GM12872 (cell line): Measurements from ENCODE around the gene OR1F1.

Source experiments
- TF ChIP-seq, protein P1 (sequence below): IDR thresholded peaks from 3 replicates; pipeline ENCODE4 v1.5.1; 2011; ENCODE audit warnings: low read depth, mild to moderate bottlenecking, low read length, moderate library complexity; ENCODE audit not compliant: insufficient read depth

The OR1F1 gene

DNA sequence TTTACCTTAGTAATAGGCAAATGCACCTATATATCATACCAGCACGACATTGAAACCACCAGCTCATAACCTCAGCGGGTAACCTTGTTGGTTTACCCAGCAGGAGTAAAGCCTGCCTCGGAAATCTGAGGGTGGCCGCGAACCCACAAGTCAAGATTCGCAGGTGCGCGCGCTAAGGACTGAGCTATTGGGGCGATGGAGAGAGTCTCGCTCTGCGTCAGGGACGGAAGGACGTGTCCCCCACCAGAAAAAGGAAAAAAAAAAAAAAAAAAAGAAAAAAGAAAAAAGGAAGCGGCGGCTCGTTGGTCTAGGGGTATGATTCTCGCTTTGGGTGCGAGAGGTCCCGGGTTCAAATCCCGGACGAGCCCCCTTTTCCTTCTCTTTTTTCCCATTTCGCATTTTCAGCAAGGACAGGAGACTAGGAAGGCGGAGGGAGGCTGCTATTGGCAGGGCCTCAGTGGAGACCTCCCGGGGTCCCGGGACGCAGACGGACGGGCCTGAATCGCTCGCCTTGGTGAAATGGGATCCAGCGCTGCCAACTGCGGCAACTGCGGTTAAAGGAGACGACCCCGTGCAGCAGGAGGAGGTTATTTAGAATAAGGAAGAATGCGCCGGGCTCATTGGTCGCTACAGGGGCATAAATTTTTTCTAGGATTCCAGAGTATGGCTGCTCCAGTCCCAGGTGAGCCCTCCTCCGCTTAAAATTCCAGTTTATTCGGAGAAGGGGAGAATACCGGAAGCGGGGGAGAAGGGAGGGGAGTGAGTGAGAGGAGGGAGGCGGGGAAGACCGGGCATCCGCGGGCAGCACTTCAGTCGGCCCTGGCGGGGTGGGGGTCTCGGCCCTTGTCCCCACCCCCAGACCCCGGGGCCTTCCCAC lies at the start of gene OR1F1:
TSS of gene OR1F1 (plus strand) at position 407 of the 877 bp plus-strand sequence.
- TF ChIP-seq, protein P1, sequence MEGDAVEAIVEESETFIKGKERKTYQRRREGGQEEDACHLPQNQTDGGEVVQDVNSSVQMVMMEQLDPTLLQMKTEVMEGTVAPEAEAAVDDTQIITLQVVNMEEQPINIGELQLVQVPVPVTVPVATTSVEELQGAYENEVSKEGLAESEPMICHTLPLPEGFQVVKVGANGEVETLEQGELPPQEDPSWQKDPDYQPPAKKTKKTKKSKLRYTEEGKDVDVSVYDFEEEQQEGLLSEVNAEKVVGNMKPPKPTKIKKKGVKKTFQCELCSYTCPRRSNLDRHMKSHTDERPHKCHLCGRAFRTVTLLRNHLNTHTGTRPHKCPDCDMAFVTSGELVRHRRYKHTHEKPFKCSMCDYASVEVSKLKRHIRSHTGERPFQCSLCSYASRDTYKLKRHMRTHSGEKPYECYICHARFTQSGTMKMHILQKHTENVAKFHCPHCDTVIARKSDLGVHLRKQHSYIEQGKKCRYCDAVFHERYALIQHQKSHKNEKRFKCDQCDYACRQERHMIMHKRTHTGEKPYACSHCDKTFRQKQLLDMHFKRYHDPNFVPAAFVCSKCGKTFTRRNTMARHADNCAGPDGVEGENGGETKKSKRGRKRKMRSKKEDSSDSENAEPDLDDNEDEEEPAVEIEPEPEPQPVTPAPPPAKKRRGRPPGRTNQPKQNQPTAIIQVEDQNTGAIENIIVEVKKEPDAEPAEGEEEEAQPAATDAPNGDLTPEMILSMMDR: no peak

DNA sequence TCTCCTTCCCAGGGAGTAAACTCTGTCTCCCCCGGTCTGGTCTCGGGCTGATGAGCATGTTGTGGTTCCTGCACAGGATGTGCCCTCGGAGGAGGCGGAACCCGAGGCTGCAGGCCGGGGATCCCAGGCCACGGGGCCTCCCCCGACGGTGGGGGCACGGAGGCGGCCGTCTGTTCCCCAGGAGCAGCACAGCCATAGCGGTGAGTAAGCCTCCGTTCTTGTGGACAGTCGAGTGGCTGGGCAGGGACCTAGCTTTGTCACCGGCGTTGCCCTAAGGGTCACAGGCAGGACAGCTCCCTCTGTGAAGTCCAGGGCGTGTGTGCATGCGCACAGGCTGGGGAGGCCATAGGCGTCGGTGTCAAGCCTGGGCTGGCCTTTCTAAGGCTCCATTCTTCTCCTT lies 49.7 kb upstream of the OR1F1 start:
- TF ChIP-seq, protein P1: no peak

DNA sequence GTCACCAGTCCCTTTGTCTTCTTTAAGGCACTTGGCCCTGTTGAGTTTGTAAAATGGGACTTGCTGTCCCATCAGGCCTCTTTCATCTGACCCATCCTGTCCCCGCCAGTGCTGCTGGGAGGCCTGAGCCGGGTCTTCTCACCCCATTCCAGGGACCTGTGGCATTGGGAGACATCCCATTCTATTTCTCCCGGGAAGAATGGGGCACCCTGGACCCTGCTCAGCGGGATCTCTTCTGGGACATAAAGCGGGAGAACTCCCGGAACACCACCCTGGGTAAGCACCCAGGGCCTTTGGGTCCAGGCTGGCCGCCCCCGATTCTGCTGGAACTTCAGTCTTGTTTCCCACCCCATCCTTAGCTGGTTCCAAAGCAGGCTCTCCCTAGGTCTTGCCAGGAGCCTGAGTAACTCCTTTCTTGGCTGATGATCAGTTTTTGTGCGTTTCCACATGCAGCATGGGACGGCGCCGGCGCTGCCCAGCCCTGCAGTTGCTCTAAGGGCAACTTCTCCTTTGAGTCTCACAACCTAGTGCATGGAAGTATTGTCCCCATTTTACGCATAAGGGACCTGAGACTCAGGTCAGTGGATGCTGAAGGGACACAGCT lies 49.1 kb upstream of the OR1F1 start:
- TF ChIP-seq, protein P1: no peak

DNA sequence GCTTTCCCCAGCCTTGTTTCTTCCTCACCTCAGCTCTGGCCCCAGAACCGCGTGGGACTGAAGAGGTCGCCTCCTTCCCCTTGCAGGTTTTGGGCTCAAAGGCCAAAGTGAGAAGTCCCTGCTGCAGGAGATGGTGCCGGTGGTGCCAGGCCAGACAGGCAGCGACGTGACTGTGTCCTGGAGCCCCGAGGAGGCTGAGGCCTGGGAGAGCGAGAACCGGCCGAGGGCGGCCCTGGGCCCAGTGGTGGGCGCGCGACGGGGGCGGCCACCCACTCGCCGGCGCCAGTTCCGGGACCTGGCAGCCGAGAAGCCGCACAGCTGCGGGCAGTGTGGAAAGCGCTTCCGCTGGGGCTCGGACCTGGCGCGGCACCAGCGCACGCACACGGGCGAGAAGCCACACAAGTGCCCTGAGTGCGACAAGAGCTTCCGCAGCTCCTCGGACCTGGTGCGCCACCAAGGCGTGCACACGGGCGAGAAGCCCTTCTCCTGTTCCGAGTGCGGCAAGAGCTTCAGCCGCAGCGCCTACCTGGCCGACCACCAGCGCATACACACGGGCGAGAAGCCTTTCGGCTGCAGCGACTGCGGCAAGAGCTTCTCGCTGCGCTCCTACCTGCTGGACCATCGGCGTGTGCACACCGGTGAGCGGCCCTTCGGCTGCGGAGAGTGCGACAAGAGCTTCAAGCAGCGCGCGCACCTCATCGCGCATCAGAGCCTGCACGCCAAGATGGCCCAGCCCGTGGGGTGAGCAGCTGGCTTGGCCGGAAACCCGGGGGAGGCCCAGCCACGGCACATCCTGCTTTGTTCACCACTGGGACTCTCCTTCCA lies 47.2 kb upstream of the OR1F1 start:
- TF ChIP-seq, protein P1: no peak

GRCh38 chr16:3141781-3142311 lies 46.2 kb upstream of the OR1F1 start:
- TF ChIP-seq, protein P1: no peak

DNA sequence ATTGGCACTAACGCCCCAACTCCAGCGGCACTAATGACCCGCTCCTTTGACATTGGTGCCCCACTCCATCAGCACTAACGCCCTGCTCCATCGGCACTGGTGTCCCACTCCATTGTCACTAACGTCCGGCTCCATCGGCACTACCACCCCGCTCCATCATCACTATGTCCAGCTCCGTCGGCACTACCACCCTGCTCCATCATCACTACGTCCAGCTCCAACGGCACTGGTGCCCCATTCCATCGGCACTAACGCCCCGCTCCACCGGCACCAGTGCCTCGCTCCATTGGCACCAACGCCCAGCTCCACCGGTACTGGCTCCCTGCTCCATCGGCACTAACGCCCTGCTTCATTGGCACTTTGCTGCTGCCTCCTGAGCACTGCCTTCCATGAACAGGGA lies 45.7 kb upstream of the OR1F1 start:
- TF ChIP-seq, protein P1: no peak

DNA sequence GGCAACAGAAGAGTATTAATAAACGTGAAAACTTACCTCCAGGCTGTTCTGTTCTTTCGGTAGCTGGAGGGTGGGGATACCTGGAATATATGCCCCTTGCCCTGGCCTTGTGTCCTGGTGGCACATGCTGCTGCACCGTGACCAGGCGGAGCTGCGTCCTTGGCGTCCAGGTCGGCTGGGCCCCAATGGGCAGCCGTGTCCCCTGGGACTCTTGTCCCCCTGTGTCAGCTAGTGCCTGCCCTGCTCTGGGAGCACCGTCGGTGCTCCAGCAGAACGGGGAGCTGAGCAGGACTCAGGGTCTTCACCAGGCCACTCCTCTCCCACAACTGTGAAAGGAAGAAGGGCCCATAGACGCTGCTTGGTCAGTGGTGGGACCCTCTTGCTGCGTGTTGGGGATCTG lies 45.2 kb upstream of the OR1F1 start:
- TF ChIP-seq, protein P1: no peak
